ENCODE data around the gene ZNF547.

- TF ChIP-seq EZH2 (IDR thresholded peaks at IDR 0.05) (no peak), CTCF (IDR thresholded peaks at IDR 0.05 in 2 of 3, conservative IDR thresholded peaks at IDR 0.05 in 1 of 3; ENCODE audit: borderline replicate concordance in 1 of 3, insufficient read depth in 1 of 3, low read depth in 2 of 3, low read length in 2 of 3) (no peak), POLR2AphosphoS5 (IDR thresholded peaks at IDR 0.05; ENCODE audit: low read depth, low read length) (no peak), SP1 (IDR thresholded peaks at IDR 0.05; ENCODE audit: low read depth) (no peak), RAD21 (IDR thresholded peaks at IDR 0.05; ENCODE audit: low read depth) (no peak), POLR2A (IDR thresholded peaks at IDR 0.05; ENCODE audit: borderline replicate concordance, extremely low read depth, insufficient read depth, insufficient read length) (no peak), ELF1 (IDR thresholded peaks at IDR 0.05; ENCODE audit: borderline replicate concordance, low read depth) (no peak), MAX (IDR thresholded peaks at IDR 0.05) (no peak), TCF7L2 (IDR thresholded peaks at IDR 0.05; ENCODE audit: borderline replicate concordance, extremely low read depth, insufficient read depth, insufficient read length) (no peak), CEBPB (IDR thresholded peaks at IDR 0.05; ENCODE audit: low read depth) (no peak), ZFX (IDR thresholded peaks at IDR 0.05) (no peak), EZH2phosphoT487 (IDR thresholded peaks at IDR 0.05; ENCODE audit: borderline replicate concordance) (no peak)
Observed at GRCh38 chr19:57351867-57352266, 11.5 kb upstream of the ZNF547 start.

Measured in HCT116 (cell line).